HS-27A (cell line): ENCODE results near the gene LRBA.

Source experiments
- DNase-seq: peaks from one replicate; pipeline ENCODE4 v3.0.0-alpha.2; 2012; ENCODE audit warnings: low read depth, missing footprints

The LRBA gene

DNA sequence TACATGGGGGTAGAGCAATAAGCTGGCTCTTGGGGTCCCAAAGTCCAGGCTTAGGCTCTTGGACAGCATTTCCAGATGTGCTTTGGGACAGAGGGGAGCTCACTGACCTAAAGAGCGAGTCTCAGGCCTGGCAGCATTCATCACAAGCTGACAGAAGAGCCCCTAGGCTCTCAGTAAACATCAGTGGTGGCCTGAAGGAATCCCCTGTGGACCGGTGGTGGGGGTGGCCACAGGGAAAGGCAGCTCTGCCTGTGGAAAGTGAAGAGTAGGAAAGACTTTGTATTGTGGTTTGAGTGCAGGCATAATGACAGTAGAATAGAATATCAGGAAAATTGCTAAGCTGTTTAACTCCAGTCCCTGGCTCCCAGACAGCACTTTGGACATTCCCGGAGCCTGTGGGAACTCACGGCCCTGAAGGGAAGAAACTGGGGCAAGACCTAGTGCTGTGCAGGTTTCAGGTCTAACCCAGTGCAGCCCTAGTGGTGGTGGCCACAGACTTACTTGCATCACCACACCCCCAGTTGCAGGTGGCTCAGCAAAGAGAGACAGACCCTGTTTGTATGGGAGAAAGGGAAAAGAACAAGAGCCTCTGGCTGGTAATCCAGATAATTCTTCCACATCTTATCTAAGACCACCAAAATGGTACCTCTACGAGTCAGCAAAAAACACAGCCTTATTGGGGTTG, 291.2 kb downstream of the LRBA start:
- DNase-seq: no peak

DNA sequence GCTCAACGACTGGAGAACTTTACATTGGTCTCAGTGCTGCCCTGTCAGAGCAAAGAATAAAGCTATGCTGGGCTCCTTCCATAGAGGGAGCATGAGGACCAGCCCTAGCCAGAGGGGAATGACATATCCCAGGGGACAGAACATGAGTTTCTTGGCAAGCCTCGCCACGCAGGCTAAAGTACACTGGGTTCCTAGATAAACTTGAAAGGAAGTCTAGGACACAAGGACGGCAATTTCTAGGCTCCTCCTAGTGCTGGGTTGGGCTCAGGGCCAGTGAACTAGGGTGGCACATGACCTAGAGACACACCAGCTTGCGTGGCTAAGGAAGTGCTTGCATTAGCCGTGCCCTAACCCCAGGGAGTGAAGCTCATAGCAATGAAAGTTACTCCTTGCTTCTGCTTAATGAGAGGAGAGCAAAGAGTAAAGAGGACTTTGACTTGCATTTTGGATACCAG, 292.1 kb downstream of the LRBA start:
- no peak for DNase-seq

DNA sequence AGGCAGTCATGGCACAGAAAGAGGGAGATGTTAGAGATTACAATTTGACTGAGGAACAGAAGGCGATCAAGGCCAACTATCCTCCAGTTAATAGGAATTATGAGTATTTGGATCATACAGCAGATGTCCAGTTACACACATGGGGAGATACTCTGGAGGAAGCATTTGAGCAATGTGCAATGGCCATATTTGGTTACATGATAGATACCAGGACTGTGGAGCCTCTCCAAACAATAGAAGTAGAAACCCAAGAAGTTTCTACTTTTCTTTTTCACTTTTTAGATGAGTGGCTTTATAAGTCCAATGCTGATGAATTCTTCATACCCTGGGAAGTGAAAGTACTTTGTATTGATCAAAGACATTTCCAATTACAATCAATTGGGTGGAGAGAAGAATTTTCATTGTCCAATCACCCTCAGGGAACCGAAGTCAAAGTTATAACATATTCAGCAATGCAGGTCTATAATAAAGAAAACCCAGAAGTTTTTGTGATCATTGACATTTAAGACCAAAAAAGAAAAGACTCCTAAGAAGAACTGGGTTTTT, 294.0 kb downstream of the LRBA start:
- no peak for DNase-seq

GRCh38 chr4:150717952-150718351, 297.1 kb downstream of the LRBA start:
- no peak for DNase-seq

DNA sequence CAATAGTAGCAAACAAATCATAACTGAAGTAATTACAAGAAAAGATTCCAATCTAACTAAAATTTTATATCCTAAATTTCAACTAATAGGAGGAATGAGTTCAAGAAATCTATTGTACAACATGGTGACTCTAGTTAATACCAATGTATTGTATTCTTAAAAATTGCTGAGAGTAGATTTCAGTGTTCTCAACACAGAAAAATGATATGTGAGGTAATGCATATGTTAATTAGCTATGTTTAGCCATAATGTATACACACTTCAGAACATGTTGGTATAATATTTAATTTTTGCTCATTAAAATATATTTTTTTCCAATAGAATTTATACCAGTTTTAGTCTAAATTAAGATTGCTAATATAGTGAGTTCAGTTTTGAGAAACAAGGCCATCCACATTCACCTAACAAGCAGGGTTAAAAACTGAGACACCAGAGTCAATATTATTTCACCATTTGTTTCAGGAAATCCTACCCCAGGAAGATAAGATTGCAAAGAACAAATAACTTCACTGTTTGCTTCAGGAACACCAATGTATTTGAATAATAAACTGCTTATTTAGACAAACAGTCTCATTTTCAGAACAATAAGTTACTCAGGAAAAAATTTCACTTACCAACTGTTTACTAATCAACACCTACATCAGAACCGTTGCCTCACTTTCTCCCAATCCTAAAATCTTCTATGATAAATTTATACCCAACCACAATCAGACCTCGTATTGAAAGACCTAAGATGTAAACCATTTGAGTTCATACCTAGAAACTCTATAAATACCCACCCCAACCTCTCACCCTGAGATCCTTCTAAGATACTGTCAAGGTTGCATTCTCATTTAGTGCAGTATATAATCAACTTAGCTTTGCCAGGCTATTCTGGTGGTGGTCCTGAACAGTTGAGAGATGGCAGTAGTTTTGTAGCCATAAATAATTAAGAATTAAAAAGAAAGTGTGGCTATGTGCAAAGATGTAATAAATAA, 300.3 kb downstream of the LRBA start:
- no peak for DNase-seq

DNA sequence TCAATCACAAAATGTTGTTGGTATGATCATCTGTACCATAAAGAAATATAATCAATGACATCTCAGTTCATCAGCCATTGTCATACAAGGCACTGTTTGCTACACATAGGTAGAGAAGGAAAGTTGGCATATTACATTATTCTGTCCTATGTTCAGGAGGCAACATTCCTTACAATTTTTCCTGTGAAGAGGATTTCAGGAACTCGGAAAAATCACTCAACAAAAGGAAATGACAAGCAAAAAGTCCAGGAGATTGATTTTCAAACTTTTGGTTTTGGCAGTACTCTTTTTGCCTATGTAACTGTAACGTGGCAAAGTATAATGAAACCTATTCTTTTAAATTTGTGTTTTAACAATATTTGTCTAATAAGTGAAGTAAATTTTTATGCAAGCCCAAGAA, 301.8 kb downstream of the LRBA start:
- DNase-seq: no peak

DNA sequence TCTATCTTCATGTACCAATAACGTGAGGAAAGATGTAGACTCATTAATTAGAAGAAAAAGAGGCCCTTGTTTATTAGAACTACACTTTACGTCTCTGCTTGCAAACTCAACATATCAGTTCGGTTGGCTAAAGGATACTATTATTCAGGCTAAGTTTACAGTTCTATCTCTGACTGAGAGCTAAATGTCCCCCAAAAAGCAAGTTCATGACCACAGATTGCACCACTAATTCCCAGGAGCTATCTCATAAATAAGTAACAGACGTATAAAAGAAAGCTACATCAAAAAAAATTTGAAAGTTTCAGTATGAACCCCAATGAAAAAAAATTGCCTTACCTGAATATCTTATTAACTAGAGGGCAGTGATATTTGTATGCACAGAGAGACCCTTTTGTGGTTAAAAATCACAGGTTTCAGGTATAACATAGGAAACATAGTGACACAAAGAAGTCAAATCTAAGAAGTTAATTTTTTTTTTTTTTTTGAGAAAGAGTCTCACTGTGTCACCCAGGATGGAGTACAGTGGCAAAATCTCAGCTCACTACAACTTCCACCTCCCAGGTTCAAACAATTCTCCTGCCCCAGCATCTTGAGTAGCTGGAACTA, 304.2 kb downstream of the LRBA start:
- no peak for DNase-seq

DNA sequence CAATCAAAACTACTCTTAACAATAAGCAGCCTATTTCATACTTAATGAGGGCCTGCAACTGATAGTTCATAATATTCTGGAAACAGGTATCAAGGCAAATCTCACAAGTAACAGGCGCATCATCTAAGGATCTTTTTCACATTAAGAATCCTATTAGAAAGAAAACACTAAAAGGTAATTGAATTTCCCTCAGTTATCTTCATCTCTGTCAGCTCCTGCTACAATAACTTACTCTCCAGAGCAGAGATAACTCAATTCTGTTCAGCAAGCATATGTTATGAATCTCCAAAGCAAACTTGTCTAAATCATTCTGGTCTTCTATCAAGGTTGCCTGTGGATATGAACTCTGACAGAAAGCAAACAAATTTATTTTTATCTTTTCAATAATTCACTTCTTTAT, 307.1 kb downstream of the LRBA start:
- DNase-seq: no peak

- DNase-seq: no peak
Observed at GRCh38 chr4:150699599-150699998, 315.5 kb downstream of the LRBA start.

- no peak for DNase-seq
Observed at GRCh38 chr4:150695162-150695561, 319.9 kb downstream of the LRBA start.

DNA sequence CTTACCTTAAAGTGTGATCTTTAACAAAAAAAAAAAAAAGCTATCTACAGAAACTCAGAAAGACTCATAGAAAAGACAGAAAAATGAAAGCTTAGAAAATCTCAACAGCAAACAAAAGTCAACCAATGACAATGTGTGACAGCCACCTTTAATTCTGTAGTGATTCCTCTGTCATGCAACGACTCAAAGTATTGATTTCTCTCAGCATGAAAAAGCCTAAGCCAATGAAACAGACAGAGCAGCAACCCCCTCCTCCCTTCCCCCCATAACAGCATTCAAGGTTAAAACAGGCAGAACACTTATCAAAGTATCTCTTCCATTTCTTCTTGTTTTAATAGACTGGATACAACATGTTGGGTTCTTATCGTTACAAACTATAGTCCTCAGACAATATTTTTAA, 320.6 kb downstream of the LRBA start:
- no peak for DNase-seq

GRCh38 chr4:150683775-150684350, 331.2 kb downstream of the LRBA start:
- DNase-seq: no peak

- DNase-seq: no peak
Observed at GRCh38 chr4:150682126-150682525, 333.0 kb downstream of the LRBA start.

DNA sequence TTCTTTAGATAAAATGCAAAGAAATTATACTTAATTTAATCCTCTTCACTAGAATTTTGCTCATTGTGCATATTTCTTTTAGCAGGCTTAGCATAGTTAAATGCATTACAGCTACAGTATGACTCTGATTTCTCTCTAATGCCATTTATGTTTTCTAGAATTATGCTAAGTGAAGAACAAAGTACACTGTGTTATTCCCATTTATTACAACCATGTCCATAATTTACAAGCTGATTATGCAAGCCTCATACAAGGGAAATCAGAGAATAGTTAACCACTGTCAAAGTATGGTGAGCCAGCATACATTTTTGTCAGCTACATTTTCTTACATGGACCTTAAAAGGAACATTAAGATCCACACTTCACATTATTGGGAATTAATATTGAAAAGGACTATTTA, 334.0 kb downstream of the LRBA start:
- DNase-seq: no peak

GRCh38 chr4:150680651-150681050, 334.4 kb downstream of the LRBA start:
- no peak for DNase-seq

DNA sequence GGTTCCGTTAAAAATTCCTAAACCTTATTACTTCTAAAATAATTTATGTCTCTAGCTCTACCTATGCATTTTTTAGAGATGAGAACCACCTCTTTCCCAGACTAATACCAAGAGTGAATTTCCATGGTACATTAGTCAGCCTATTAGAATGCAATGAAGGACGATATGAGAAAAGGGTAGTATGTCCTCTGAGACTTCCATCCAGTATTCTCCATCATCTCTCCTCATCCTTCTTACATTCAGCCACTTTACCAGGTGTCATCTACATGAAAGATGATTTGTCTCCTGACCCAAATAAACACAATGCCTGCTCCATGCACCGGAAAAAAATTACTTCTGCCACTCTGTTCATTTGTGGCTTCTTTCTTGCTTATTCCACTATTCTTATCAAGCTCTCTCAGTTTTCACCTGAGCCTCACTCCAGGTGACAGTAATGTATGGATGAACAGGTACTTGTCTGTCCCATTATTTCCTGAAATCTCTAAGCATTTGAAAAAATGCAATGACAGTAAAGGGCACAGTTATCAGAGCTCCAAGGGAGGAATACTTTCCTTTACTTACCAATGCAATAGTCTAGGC, 335.2 kb downstream of the LRBA start:
- DNase-seq: no peak

DNA sequence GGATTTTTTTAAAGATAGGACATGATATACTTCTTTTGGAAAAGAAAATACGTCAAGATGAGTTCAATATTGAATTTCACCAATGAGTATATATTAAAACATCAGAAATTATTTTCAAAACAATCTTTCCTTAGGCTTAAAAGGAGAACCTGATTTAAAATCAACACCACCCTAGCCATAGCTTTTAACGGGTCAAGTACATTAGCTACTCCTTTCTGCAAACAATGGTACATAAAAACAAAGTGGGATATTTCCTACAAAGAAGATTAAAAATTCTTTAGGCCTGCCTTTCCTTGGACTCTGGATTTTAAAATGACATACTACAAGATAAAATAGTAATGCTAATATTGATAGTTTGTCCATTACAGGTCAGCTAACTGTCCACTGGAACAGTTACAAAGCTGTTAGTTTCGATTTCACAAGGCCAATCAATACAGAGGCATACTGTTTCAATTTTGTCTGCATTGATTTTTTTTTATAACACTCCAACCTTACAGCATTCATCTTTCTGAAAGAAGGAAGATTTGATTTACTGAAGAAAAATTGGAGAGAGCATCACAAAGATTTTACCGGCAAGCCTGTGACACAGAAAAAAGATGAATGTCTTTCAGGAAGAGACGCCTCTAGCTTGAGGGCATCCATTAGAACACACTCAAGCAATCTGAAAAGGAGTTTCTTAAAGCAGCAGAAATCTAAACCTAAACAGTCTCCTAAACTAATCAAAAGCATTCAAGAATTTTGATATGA, 335.9 kb downstream of the LRBA start:
- DNase-seq: no peak

- no peak for DNase-seq
Observed at GRCh38 chr4:150673793-150674192, 341.3 kb downstream of the LRBA start.

GRCh38 chr4:150668824-150669223, 346.3 kb downstream of the LRBA start:
- DNase-seq: no peak

DNA sequence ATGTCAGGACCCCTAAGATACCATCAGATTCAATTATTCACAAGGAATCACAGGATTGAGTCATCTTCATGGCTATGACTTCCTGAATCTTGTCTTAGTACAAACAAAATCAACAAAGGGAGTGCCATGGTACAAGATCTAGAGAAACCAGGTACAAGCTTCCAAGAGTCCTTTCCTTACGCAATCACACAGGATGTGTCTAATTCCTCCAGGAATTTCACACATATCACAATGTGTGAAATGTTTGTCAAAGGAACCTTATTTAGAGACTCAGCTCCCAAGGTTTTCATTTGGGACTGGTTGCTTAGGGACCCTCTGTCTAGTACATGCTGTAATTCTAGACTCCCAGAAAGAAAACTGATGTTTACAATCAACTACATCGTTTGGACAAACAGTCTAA, 350.1 kb downstream of the LRBA start:
- no peak for DNase-seq

DNA sequence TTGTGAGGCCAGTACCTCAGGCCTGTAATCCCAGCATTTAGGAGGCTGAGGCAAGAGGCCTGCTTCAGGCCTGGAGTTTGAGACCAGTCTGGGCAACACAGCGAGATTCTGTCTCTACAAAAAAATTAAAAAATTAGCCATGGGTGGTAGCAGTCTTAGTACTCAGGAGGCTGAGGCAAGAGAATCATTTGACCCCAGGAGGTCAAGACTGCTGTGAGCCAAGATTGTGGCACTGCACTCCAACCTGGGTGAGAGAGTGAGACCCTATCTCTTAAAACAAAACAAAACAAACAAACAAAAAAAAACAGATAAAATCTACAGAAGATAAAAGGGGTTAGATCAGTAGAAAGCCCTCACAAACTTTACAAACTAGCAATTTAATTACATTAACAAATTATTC, 352.4 kb downstream of the LRBA start:
- no peak for DNase-seq
